Measurements from ENCODE around the gene PGP.
"Not testable (repeated sequence)": the region's sequence is repeated elsewhere in the genome, so short reads cannot be mapped to it uniquely, and the experiment has no call there.

PGP gene

GRCh38 chr16:2206420-2206779, 8.2 kb downstream of the PGP start:
- DNase-seq, result no peak
- H3K36me3 ChIP-seq (replicated peaks), result peaks cover 22% of the 10 kb centered on the region
- peak overlapping the region; percentile 97 for H3K4me3 ChIP-seq (ENCODE audit: low read depth, low read length)
- TF ChIP-seq CTCF (IDR thresholded peaks at IDR 0.05; ENCODE audit: low read depth, low read length, missing control alignments), result no peak
- in situ Hi-C loops (cut with HindIII; ENCODE audit: low pct_ligation_motif_present, low sequenced_read_pairs), result no loop called here
- no peak overlapping the region for H3K27ac ChIP-seq
- H3K27me3 ChIP-seq (replicated peaks), result no peaks in the 10 kb centered on the region

- Histone ChIP-seq H3K27ac (peak overlapping the region; percentile 94), H3K27me3 (replicated peaks) (no peaks in the 10 kb centered on the region), H3K4me3 (ENCODE audit: low read depth, low read length) (peak overlapping the region; percentile 97), H3K36me3 (replicated peaks) (peaks cover 22% of the 10 kb centered on the region)
- no peak for TF ChIP-seq CTCF (IDR thresholded peaks at IDR 0.05; ENCODE audit: low read depth, low read length, missing control alignments)
- in situ Hi-C loops (cut with HindIII; ENCODE audit: low pct_ligation_motif_present, low sequenced_read_pairs), result no loop called here
- DNase-seq, result no peak
These were observed 8.7 kb downstream of the PGP start for GRCh38 chr16:2205967-2206313.

GRCh38 chr16:2205104-2205966, 9.3 kb downstream of the PGP start, which contains the start of gene MLST8:
TSS of gene MLST8 (plus strand) at chr16:2205454. CDS start at chr16:2206086, 632 bp downstream.
- in situ Hi-C loops (cut with HindIII; ENCODE audit: low pct_ligation_motif_present, low sequenced_read_pairs), result no loop called here
- Histone ChIP-seq H3K27me3 (replicated peaks) (no peaks in the 10 kb centered on the region), H3K4me3 (ENCODE audit: low read depth, low read length) (peak within 1 kb of the TSS; percentile 97), H3K36me3 (replicated peaks) (peaks cover 22% of the 10 kb centered on the region), H3K27ac (peak within 1 kb of the TSS; percentile 94)
- no peak for TF ChIP-seq CTCF (IDR thresholded peaks at IDR 0.05; ENCODE audit: low read depth, low read length, missing control alignments)
- DNase-seq, result peak; percentile 56

- TF ChIP-seq CTCF (IDR thresholded peaks at IDR 0.05; ENCODE audit: low read depth, low read length, missing control alignments), result no peak
- peaks cover 22% of the 10 kb centered on the region for H3K36me3 ChIP-seq (replicated peaks)
- in situ Hi-C loops (cut with HindIII; ENCODE audit: low pct_ligation_motif_present, low sequenced_read_pairs), result no loop called here
These were observed 10.1 kb downstream of the PGP start for GRCh38 chr16:2204416-2205103.

GRCh38 chr16:2203119-2203688, 11.4 kb downstream of the PGP start:
- in situ Hi-C loops (cut with HindIII; ENCODE audit: low pct_ligation_motif_present, low sequenced_read_pairs); H3K36me3 ChIP-seq (replicated peaks); H3K4me3 ChIP-seq (ENCODE audit: low read depth, low read length): not testable (repeated sequence)

More at GRCh38 chr16:2204416-2205103, 10.1 kb downstream of the PGP start:
- peak overlapping the region; percentile 94 for H3K27ac ChIP-seq
- H3K27me3 ChIP-seq (replicated peaks), result no peaks in the 10 kb centered on the region
- H3K4me3 ChIP-seq (ENCODE audit: low read depth, low read length), result peak overlapping the region; percentile 97
- no peak for DNase-seq

GRCh38 chr16:2200313-2200712, 14.3 kb downstream of the PGP start:
- no peak overlapping the region for H3K4me3 ChIP-seq (ENCODE audit: low read depth, low read length)
- no peak overlapping the region for H3K27ac ChIP-seq
- TF ChIP-seq CTCF (IDR thresholded peaks at IDR 0.05; ENCODE audit: low read depth, low read length, missing control alignments), result no peak
- in situ Hi-C loops (cut with HindIII; ENCODE audit: low pct_ligation_motif_present, low sequenced_read_pairs), result no loop called here
- no peak for DNase-seq
- peaks cover 32% of the 10 kb centered on the region for H3K27me3 ChIP-seq (replicated peaks)
- H3K36me3 ChIP-seq (replicated peaks), result no peaks in the 10 kb centered on the region

More at GRCh38 chr16:2203119-2203688, 11.4 kb downstream of the PGP start:
- not testable (repeated sequence) for DNase-seq; H3K27ac ChIP-seq; H3K27me3 ChIP-seq (replicated peaks)

Data from brain microvascular endothelial cell (primary cell).